Panc1 (cell line): ENCODE data around the gene PGLYRP2. TPM values are rescaled to one million over a fixed set of nuclear protein-coding genes. Genes with fewer than 3 reads are reported as not detected.
"Not testable (repeated sequence)": the region's sequence is repeated elsewhere in the genome, so short reads cannot be mapped to it uniquely, and the experiment has no call there.

Source experiments
- ATAC-seq: fragments of 200-7000 bp; cut with Tn5 transposase; 2 replicates; pipeline ENCODE4 v1.9.1; 2020; ENCODE audit warnings: mild to moderate bottlenecking, moderate library complexity
- BruUV-seq: library from RNA; stranded (reverse); fragments of 400-500 nt; replicated peaks from 2 replicates; lab custom pipeline; 2021; lab: Mats Ljungman, UMichigan
- CTCF ChIA-PET: fragments of 300-600 bp; sonication (Branson Sonifier 250); formaldehyde crosslinking; loops from one replicate; lab custom pipeline; 2022; ENCODE audit warnings: antibody characterized with exemption; lab: Charles Lee
- POLR2A ChIA-PET: fragments of 300-600 bp; sonication (Branson Sonifier 250); formaldehyde crosslinking; loops from one replicate; lab custom pipeline; 2022; ENCODE audit warnings: antibody characterized with exemption; lab: Charles Lee
- DNase-seq: peaks from one replicate; pipeline ENCODE4 v3.0.0-alpha.2; 2010; ENCODE audit warnings: low read depth, low spot score
- H3K27ac ChIP-seq: 2 replicates; pipeline ENCODE4 v1.5.1; 2011; ENCODE audit warnings: mild to moderate bottlenecking, low read length, inconsistent platforms
- H3K27me3 ChIP-seq: fragments of 200-500 bp; sonication (Bioruptor generic); 2 replicates; pipeline ENCODE4 v1.6.0; 2014; ENCODE audit warnings: low read length, inconsistent platforms; ENCODE audit not compliant: control insufficient read depth, insufficient read depth
- H3K36me3 ChIP-seq: fragments of 200-500 bp; sonication (Bioruptor generic); 2 replicates; pipeline ENCODE4 v1.5.1; 2014; ENCODE audit warnings: inconsistent platforms, mild to moderate bottlenecking, low read length, moderate library complexity; ENCODE audit not compliant: control insufficient read depth, insufficient read depth
- H3K4me1 ChIP-seq: 2 replicates; pipeline ENCODE4 v1.5.1; 2011; ENCODE audit warnings: inconsistent platforms, mild to moderate bottlenecking, low read length, moderate library complexity; ENCODE audit not compliant: control insufficient read depth, insufficient read depth
- H3K4me3 ChIP-seq, 2 experiments: 2 replicates each; pipeline ENCODE4 v1.5.1; 2011 to 2012; ENCODE audit warnings: low read depth in 2 of 2, low read length in 2 of 2, mild to moderate bottlenecking in 2 of 2, inconsistent platforms in 1 of 2, moderate library complexity in 1 of 2
- H3K9me3 ChIP-seq: fragments of 200-500 bp; sonication (Bioruptor generic); 2 replicates; pipeline ENCODE4 v1.5.1; 2014; ENCODE audit warnings: low read depth, mild to moderate bottlenecking, inconsistent platforms, low read length, moderate library complexity; ENCODE audit not compliant: control insufficient read depth, insufficient read depth
- CTCF ChIP-seq: fragments of 450-650 bp; IDR thresholded peaks from 2 replicates; pipeline ENCODE4 v1.5.1; 2017; ENCODE audit warnings: mild to moderate bottlenecking
- POLR2AphosphoS5 ChIP-seq: IDR thresholded peaks from 2 replicates; pipeline ENCODE4 v1.6.1; 2012; ENCODE audit warnings: mild to moderate bottlenecking, low read depth, low read length, moderate library complexity
- REST ChIP-seq, 2 experiments: IDR thresholded peaks; 2 replicates each; pipeline ENCODE4 v1.6.1; 2011 to 2012; ENCODE audit warnings: low read depth in 2 of 2, control low read depth in 1 of 2, low read length in 1 of 2, mild to moderate bottlenecking in 1 of 2, moderate library complexity in 1 of 2; ENCODE audit not compliant: insufficient read depth in 1 of 2
- SIN3A ChIP-seq: IDR thresholded peaks from 2 replicates; pipeline ENCODE4 v1.6.1; 2012; ENCODE audit warnings: low read depth, mild to moderate bottlenecking, low read length, moderate library complexity, borderline replicate concordance; ENCODE audit not compliant: insufficient read depth
- TCF7L2 ChIP-seq: IDR thresholded peaks from 2 replicates; pipeline ENCODE4 v1.6.1; 2011; ENCODE audit warnings: mild to moderate bottlenecking, low read depth, low read length, inconsistent platforms
- in situ Hi-C: cut with HindIII; loops from 2 replicates; pipeline ENCODE4 v1.10.0; 2016; ENCODE audit warnings: low sequenced_read_pairs, low pct_unique_long_range_greater_than_20kb
- intact Hi-C: fragments of 100-400 bp; cut with micrococcal nuclease; formaldehyde crosslinking; loops from one replicate; pipeline ENCODE4 v1.10.0; 2022; ENCODE audit not compliant: unreplicated experiment
- total RNA-seq: library from RNA; stranded (reverse); gene quantifications from one replicate; pipeline ENCODE4 v1.2.1, GENCODE V29; 2021; ENCODE audit not compliant: unreplicated experiment

The PGLYRP2 gene
- total RNA-seq, 1 experiment from 2014 or later: not detected

- ATAC-seq (no peak), DNase-seq (no peak)
- Histone ChIP-seq H3K27ac (no peak overlapping the region), H3K4me3 (no peak overlapping the region), H3K36me3 (no peaks in the 10 kb centered on the region), H3K9me3 (no peaks in the 10 kb centered on the region), H3K27me3 (no peaks in the 10 kb centered on the region), H3K4me1 (no peaks in the 10 kb centered on the region)
- POLR2A ChIA-PET: no interaction called here
- TF ChIP-seq TCF7L2: no peak
- TF ChIP-seq CTCF: no peak
- TF ChIP-seq SIN3A: no peak
- TF ChIP-seq POLR2AphosphoS5: no peak
- TF ChIP-seq REST (IDR thresholded peaks at IDR 0.05; ENCODE audit: insufficient read depth in 1 of 2, low read depth in 2 of 2, low read length in 1 of 2): no peak
- CTCF ChIA-PET: no interaction called here
- intact Hi-C loops (no loop called here), in situ Hi-C loops (no loop called here)
- BruUV-seq: no TSS peak
These were observed 7.7 kb upstream of the PGLYRP2 start for GRCh38 chr19:15487038-15487437.

GRCh38 chr19:15485768-15486167, 6.5 kb upstream of the PGLYRP2 start:
- CTCF ChIA-PET, H3K9me3 ChIP-seq, DNase-seq, in situ Hi-C loops, intact Hi-C loops, H3K27me3 ChIP-seq, ATAC-seq, H3K27ac ChIP-seq, H3K4me3 ChIP-seq, H3K36me3 ChIP-seq, BruUV-seq, H3K4me1 ChIP-seq: not testable (repeated sequence)
- POLR2A ChIA-PET: interaction anchor here (0.5 to 0.7 kb wide), 2 partner anchors 42 to 70 kb away, joined by 3 to 9 read pairs; no protein-coding TSS in a partner anchor

GRCh38 chr19:15480996-15481395, 1.7 kb upstream of the PGLYRP2 start:
- H3K27ac ChIP-seq, H3K27me3 ChIP-seq, DNase-seq, BruUV-seq, ATAC-seq, H3K4me3 ChIP-seq, H3K4me1 ChIP-seq, H3K9me3 ChIP-seq, H3K36me3 ChIP-seq, in situ Hi-C loops, POLR2A ChIA-PET, intact Hi-C loops: not testable (repeated sequence)
- CTCF ChIA-PET: interaction anchor here (0.7 kb wide), 1 partner anchor 275 kb away, joined by 18 read pairs; no protein-coding TSS in a partner anchor
